GM21423 (cell line): ENCODE measurements around the gene SLC17A9.

Source experiments
- ATAC-seq: cut with Tn5 transposase; IDR thresholded peaks from one replicate; pipeline ENCODE4 v1.9.1; 2021; ENCODE audit warnings: mild to moderate bottlenecking, moderate library complexity; ENCODE audit not compliant: unreplicated experiment

The SLC17A9 gene

DNA sequence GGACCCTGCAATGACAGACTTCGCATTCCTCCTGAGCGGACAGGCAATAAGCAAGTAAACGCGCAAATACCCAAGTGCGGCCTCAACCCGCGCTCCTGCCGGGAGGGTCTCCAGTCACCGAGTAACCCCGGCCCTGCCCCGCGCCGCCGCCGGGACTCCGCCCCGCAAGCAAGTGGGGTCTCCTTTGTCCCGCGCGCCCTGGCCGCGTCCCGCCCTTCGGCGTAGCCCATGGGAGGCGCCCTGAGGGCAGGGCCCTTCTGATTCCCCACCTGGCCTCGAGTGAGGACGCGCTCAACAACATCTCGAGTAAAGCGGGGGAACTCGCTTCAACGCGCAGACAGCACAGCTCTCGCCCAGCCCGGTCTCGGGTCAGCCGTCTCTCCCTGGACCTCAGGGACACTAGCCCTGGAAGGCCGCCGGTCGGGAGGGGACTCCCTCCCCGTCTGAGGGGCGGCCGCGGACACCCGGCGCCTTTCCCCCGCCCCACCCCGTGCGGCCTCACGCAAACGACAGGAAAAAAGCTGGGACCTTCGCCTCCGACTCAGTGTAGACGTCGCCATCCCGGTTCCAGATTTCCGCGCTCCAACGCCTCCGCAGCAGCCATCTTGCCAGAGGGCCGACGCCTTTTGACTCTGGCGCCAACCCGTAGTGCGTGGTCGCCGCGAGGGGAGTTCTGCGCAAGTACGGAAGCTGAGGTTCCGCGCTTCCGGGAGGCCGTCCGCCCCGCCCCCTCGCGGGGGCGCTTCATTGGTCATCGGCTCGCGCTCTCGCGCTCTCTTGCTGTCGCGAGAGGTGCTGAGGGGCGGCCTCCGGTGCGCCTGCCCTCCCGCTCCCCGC is 15.0 kb upstream of the SLC17A9 start:
- peak; percentile 82 for ATAC-seq

DNA sequence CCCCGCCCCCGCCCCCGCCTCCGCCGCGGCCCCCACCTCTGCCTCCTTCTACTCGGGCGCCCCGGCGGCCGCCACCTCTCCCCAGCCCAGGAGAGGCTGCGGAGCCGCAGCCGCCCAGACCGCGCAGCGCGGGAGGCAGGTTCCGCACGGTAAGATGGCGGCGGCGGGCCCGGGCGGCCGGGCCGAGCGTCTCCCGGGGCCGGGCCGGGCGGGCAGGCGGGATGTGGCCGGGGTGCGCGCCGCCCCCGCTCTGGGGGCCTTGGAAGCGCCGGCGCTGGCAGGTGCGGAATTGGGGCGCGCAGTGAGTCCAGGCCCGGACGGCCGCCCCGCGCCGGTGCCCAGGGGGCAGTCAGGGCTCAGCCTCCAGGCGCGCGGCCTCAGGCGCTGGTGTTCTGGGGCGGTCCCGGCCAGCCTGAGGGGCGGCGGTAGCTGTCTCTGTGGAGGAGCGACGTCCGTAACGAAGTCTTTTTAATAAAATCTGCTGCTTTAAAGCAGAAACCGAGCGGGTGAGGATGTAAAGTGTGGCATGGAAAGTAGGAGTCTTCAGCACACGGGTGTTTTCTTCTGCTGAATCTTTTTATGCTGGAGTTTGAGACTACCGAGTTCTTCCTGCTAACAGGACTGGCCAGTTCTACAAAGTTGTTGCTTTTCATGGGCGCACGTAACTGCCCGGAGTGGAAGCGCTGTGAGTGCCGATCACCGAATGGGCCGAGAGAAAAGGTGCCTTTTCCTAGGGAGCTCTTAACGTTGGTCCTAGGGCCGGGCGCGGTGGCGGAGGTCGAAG is 14.2 kb upstream of the SLC17A9 start, which contains the start of gene GID8:
Gene GID8 (plus strand): TSS at position 43 of the 784 bp plus-strand sequence. CDS start 3,356 bp downstream, outside the sequence.
- ATAC-seq: peak; percentile 47

DNA sequence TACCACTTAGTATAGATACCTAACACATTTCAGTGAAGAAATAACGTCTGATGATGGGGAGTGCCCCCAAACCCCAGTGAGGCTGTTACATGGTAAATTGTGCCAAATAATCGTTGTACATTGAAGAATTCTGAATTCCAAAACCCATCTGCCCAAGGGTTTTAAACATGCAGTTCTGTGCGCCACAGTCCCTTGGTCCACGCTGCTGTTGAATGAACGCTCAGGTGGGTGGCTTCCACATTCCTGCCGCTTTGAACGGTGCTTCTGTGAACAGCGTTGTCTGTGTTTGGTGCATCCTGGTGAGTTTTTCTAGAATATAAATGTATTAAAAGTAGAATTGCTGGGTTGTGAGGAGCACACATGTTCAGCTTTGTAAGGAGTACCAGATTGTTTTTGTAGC is 11.6 kb upstream of the SLC17A9 start:
- ATAC-seq: no peak

DNA sequence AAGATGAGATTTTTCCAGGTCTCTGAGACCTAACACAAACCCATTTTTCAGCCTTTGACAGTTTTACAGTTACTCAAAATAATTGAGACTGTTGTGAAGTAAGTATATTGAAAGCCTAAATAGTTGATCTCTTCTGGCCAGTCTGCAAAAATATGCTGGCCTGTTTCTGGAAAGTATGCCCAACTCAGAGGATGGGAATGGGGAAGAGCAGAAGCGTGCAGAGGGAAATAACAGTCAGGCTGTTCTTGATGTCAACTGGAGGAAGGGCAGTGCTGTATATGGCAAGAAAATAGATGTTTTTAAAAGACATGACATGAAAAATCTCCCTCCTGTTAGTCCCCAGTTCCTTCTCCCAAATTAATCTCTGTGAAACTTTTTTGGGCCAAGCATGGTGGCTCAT is 10.7 kb upstream of the SLC17A9 start:
- ATAC-seq: no peak

GRCh38 chr20:62942456-62942855 is 10.1 kb upstream of the SLC17A9 start:
- ATAC-seq: no peak

DNA sequence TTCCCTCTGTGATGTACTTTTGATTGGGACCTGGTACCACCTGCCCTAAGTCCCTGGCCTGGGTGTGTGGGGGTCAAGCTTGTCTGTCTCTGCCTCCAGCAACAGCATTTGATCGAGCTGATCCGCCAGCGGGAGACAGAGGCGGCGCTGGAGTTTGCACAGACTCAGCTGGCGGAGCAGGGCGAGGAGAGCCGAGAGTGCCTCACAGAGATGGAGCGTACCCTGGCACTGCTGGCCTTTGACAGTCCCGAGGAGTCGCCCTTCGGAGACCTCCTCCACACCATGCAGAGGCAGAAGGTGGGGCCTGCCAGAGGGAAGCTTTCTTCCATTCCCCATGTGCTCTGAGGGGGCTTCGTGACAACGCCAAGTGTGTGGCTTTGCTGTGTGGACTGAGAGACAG is 9.1 kb upstream of the SLC17A9 start:
- no peak for ATAC-seq

- ATAC-seq: no peak
These were observed 8.3 kb upstream of the SLC17A9 start for GRCh38 chr20:62944184-62944583.

GRCh38 chr20:62944746-62945145 is 7.8 kb upstream of the SLC17A9 start:
- ATAC-seq: no peak

DNA sequence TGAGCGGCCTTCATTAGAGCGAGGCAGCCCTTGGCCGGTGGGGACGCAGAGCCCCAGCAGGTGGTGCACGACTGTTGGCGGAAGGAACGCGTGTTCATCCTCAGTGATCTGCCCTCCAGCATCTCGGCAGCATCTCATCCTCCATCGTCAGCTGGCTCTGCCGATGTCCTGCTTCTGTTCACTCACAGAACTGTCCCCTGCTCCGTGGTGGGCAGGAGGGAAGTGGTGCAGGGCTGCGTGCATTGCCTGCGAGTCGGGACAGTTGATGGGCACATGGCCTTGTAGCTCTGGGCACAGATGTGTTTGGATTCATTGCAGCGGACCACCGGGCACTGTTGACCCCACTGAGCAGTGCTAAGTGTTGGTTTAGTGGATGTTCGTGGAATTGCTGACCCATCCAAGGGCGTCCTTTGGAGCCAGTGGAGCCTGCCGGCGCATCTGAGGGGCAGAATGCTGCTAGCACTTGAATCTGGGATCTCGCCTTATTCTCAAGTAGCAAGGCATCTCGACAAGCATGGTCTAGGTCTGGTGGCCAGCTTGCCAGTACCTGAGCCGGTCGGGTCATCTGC is 6.7 kb upstream of the SLC17A9 start:
- ATAC-seq: no peak

DNA sequence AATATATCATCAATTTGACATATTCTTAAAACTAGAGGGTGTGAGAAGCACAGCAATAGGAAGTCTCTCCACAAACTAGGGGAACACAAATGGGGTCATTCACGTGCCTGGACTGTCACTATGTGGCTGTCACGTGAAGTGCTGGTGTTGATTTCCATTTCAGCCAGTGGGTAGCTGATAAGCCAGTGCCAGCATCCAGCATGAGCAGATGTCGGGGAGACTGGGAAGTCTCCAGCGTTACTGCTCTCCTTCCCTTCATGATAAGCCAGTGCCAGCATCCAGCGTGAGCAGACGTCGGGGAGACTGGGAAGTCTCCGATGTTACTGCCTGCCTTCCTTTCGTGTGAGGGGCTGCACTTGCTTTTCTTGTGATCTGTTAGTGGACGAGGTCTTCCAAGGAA is 5.6 kb upstream of the SLC17A9 start:
- no peak for ATAC-seq

GRCh38 chr20:62947532-62948300 is 4.8 kb upstream of the SLC17A9 start:
- no peak for ATAC-seq

GRCh38 chr20:62949153-62949821 is 3.2 kb upstream of the SLC17A9 start:
- ATAC-seq: no peak

DNA sequence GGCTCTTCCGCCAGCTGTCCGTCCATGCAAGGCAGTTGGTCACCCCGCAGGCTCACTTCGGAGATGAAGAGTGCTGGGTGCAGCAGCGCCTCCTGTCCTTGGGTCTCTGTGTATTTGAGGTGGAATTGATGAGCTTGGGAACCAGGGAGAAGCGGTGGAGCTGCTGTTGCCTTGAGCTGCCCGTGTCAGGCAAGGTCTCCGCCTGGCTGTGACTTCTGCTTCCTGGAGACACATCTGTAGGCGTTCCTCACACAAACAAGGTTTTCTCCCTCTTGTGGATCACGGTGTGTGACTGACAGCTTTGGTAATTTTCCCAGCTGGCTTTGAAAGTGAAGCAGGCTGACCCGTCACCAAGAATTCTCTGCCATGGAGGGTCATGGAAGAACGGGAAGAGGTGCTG is 2.5 kb upstream of the SLC17A9 start:
- ATAC-seq: no peak

- no peak for ATAC-seq
These were observed 1.8 kb upstream of the SLC17A9 start for GRCh38 chr20:62950741-62951140.

DNA sequence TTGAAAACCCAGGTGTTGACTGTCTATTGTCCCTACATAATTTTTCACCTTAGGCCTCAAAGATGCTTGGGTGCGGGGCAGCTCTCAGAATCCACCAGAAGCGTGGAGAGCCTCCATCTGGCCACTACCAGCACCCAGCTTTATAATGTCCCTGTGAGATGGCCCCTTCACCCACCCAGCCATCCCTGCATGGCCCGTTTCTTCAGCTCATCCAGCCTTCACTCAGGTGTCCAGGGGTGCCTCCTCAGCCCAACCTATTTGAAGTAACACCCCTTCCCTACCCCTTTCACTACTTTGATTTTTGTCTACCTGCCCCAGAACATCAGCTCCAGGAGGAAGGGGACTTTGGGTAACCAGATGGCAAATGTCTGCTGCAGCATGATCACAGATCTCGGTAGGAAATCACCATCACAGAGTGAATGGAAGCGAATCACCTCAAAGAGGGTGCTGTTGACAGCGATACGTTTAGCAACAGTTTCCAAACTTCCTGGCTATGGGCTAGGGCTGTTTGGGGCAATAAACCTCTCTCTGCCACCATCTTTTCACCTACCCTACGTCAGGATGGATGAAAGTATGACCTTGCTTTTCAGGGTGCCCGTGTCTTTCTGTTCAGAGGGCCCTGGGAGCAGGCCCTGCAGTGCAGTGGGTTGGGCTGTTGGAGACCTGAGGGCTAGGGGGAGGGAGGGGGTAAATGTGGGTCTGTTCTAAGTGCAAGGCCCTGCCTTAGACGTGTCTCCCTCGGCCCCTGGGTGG is 1.2 kb upstream of the SLC17A9 start:
- no peak for ATAC-seq

DNA sequence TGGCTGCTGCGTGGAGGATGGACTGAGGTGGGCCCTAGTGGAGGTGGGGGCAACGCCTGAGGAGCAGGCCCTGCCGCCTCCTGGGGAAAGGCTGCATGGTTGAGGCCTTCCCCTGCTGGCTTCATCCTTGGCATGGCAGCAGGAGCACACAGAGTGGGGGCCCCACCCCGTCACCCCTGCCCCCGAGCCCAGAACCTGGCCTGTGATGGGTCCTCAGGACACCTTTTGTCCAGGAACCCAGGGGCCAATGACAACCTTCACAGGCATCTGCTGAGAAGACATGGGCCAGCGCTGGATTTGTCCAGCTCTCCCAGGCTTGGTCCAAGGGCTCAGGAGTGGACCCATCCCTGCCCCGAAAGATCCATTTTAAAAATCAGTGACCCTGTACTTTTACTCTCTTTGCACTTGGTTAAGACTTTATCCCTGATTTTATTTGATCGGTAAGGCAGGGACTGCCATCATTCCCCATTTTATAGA is 575 bp upstream of the SLC17A9 start:
- ATAC-seq: no peak

DNA sequence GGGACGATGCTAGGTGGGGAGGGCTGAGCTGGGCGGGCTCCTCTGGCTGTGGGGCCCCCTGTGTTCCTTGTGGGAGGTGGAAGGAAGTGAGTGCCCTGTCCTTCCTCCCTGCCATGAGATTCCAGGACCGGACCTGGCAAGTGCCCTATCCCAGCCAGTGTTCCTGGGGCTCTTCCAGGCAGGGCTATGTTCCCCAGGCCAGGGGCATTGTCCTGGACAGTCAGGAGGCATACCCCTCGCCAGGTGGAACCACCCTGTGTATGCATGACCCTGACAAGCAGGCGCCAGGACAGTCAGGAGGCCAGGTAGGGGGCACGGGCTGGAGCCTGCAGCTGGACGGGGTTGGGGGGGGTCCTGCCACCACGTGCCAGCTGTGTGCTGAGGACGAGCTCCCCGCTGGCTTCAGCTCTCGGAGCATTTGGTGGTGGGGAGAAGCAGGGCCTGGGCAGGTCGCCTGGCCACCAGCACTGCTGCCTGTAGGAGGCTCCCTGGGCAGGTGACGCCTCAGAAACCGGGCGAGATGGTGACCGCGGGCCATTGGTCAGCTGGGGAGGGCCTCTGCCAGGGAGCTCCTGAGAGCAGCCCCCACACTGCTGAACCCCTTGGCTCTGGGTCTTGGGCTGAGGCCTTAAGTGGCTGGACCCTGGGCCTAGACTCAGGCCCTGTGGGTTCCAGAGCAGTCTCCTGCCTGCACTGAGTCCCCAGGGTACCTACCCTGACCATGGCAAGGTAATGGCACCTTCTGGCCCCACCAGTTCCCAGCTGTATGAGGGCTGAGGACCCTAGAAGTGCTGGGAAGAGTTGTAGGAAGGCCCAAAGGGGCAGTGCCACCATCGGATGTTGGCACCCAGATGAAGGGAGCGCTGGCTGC is 694 bp downstream of the SLC17A9 start:
- ATAC-seq: no peak

DNA sequence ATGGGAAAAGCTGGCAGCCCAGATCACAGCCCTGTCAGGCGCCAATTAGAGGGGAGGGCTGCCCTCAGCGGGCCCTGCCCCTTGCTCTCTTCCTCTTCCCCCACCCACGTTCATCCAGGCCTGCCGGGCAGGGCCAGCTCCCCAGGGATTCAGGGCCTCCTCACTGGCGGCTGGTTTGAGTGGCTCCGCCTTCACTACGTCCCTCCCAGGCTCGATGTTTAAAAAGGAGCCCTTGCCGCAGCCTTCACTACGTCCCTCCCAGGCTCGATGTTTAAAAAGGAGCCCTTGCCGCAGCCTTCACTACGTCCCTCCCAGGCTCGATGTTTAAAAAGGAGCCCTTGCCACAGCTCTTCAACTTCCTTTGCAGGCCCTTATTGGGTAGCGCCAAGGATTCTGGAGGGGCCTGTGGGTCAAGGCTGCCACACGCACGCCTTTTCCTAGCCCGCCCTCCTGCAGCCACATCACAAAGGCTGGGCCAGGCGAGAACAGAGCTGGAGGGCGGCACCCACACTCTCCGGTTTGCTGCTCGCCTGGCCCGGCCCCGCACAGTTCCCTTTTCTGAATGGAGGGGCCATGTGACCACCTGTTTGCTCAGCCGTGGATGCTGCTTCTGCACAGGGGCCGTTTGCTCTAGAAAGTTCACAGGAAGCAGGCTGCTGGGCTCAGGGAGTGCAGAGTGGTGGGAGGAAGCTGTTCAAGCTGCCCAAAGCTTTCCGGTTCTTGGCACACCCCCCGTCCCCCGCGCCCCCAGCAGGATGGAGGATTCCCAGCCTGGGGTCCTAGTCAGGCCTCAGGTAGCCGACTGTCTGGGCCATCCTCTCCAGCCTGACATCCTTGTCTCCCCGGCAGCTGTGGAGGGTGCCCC is 1.6 kb downstream of the SLC17A9 start:
- ATAC-seq: peak; percentile 72
